HG03045 (cell line): ENCODE measurements around the gene SIL1.

ENCODE experiments used
- ATAC-seq: cut with Tn5 transposase; IDR thresholded peaks from one replicate; pipeline ENCODE4 v1.9.1; 2021; ENCODE audit warnings: mild to moderate bottlenecking, moderate library complexity; ENCODE audit not compliant: unreplicated experiment

Gene SIL1

DNA sequence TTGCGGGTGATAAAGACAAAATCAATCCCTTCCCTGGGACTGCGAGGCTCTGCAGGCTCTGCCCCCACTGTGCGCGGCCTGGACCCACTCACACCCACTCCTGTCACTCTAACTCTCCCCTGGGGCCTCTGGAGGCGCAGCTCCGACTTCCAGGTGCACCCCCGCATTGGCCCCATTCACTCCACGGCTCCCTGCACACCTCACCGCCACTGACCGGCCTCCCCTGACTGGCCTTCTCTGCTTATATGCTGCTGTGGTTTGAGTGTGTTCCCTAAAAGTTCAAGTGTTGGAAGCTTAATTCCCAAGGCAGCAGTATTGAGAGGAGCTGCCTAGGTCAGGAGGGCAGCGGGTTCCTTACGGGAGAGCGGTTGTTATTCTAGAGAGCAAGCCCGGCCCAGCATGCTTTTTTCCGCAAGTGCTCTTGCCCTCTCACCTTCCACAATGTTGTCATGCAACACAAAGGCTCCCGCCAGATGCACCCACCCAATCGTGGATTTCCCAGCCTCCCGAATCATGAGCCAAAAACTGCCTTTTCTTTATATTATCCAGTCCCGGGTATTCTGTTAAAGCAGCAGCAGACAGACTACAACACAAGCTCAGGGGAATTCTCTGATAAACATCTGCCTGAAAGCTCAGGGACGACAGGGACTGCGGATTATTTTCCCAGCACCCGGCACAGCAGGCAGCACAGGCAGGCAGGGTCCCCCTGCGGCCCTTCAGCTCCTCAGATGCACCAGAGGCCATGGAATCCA lies 249.5 kb downstream of the SIL1 start:
- ATAC-seq, result no peak

GRCh38 chr5:138947780-138948179 lies 250.4 kb downstream of the SIL1 start:
- ATAC-seq, result no peak

DNA sequence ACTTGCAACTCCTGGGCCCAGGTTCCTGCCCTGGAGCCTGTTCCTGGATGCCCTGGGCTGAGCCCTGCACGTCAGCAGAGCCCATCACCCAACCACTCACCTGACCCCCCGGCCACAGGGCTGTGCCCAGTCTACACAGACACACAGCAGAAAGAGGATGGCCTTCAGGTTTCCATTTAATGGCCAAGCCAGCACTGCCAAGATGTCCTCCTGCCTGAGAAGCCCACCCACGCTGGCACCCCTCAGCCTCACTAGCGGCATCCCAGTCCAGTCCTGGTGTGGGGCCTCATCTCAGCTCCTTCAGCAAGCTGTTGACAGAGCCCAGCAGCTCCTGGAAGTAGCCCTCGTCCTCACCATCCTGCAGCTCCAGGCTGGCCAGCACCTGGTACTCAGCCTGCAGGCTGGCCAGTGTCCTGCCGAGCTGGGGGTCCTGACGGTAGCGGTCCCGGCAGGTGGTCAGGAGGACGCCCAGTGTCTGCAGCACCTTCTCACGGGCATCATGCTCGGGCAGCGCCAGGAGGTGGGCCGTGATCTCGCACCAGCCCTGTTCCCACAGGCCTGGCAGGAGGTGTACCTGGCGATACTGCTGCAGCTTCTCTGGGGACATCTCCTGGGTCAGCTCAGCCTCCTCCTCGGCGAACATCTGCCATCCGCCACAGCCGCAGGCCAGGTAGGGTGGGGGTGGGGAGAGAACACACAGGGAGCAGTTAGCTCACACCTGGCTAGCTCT lies 251.2 kb downstream of the SIL1 start:
- no peak for ATAC-seq

- no peak for ATAC-seq
Measured at GRCh38 chr5:138946241-138946623, 251.9 kb downstream of the SIL1 start.

GRCh38 chr5:138945421-138946240 lies 252.5 kb downstream of the SIL1 start:
- no peak for ATAC-seq

GRCh38 chr5:138944527-138945322 lies 253.4 kb downstream of the SIL1 start:
- no peak for ATAC-seq

- ATAC-seq, result no peak
Measured at GRCh38 chr5:138943599-138944173, 254.5 kb downstream of the SIL1 start.

DNA sequence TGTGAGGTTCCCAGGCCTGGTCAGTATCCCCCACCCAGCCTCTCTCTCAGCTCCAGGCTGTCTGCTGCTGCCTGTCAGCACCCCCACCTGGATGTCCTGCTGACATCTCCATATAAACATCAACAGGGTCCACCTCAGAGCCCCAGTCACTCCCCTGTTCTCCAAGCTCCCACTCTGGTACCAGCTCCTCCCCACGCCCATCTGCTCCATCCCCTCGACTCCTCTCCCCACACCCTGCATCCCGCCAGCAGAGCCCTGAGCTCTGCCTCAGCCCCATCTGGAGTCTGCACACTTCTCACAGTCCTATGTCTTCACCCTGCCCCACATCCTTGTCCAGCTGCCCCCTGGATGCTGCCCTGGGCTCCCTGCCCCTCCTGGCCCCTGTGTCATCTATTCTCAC lies 255.3 kb downstream of the SIL1 start:
- ATAC-seq, result no peak

DNA sequence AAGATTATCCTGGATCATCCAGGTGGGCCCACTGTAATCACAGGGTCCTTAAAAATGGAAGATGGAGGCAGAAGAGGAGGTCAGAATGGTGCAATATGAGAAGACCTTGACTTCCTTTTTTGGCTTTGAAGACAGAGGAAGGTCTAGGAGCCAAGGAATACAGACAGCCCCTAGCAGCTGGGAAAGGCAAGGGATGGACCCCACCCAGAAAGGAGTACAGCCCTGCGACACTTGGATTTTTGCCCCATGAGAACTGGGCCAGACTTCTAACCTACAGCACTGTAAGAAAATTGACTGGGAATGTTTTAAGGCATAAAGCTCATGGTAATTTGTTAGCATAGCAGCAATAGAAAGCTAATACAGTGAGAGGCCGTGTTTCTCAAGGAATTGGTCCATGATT lies 256.1 kb downstream of the SIL1 start:
- no peak for ATAC-seq

GRCh38 chr5:138938526-138938925 lies 259.6 kb downstream of the SIL1 start:
- no peak for ATAC-seq

DNA sequence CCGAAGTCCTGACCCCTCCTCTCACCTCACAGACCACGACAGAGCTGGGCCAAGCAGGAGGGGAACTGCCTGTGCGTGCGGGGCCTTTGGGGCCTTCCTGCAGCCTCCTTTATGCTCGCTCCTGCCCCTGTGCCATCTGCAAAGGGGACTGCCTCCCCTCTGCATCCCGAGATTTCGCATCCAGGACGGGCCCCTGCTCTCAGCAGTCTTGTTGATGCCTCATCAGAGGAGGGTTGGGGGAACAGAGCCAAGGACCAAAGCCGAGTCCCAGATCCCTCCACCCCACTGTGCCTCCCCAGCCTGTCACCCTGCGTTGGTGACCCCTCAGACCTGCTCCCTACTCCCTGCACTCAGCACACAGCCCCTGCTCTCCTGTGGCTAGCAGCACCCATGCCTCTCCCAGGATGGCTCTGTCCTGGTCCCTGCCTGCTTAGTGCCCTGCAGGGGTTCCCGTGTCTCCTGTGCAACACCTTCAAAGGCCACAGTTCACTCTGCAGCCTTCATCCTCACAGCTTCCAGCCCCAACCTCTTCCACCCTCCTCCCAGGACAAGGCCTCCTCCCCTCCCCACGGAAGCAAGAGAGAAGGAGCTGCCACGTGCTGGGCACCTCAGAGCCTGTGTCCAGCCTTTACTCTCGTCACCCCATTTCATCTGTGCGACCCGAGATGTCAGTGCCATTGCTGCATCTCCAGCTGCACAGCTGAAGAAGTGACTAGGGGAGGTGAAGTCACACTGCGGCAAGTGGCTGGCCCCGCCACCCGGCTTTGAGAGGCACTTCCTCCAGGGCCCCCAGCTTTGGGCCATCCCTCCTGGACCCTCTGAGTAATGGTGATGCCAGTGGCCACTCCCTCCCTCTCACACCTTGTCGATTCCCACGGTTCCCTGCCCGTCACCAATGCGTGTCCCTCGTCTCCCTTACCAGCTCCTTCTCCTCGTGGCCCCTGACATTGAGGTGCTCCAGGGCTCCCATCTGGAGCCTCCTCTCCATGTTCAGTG lies 260.5 kb downstream of the SIL1 start:
- ATAC-seq, result no peak

DNA sequence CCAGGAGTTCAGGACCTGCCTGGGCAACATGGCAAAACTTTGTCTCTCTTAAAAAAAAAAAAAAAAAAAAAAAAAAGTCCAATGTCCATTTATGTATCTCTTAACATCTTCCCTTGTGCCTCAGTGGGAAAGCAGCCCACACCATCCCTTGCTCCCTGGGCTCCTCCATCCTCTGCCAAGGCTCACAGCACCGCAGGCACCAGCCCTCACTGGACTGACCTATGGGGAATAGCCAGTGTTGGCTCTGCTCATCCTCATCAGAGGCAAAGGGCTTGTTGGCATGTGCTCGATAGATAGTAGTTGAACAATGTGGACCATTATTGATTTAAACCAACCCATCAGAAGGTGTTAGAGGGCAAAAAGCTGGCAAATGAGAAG lies 261.2 kb downstream of the SIL1 start:
- ATAC-seq, result no peak

- ATAC-seq, result no peak
Measured at GRCh38 chr5:138936225-138936967, 261.8 kb downstream of the SIL1 start.

- ATAC-seq, result no peak
Measured at GRCh38 chr5:138935466-138935865, 262.7 kb downstream of the SIL1 start.

DNA sequence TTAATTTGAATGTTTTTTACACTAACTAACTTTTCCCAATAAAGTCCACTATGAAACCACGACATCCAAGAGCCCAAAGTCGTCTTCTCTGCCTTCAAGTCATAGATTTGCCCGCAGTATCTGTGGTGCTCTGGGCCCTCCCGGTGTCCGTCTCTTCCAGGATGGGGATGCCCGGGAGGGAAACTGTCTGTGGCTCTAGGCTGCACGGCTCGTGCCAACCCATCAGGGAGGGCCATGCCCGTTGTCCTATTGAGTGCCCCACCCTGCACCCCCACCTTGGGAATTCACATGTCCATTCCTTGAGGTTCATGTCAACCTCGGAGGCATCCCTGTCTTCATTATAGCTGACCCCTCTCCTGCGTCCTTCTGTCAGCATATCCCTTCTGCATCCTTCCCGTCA lies 263.2 kb downstream of the SIL1 start:
- no peak for ATAC-seq

GRCh38 chr5:138933522-138934290 lies 264.5 kb downstream of the SIL1 start:
- ATAC-seq, result no peak

- ATAC-seq, result no peak
Measured at GRCh38 chr5:138932171-138932810, 265.9 kb downstream of the SIL1 start.
